SHP77 treated with DMSO at 0.1 percent for 48 hours (cell line): ENCODE measurements around the gene CAMKK1.
A peak's percentile ranks its signal among the peaks of the same experiment; 100 is the strongest.

Source experiments
- DNase-seq: peaks from one replicate; lab custom pipeline; 2025; lab: John Stamatoyannopoulos, UW

The CAMKK1 gene

GRCh38 chr17:3896108-3896967 lies 3.5 kb upstream of the CAMKK1 start:
- no peak for DNase-seq

- no peak for DNase-seq
Observed at GRCh38 chr17:3895354-3895753, 2.5 kb upstream of the CAMKK1 start.

GRCh38 chr17:3894911-3895343 lies 2.1 kb upstream of the CAMKK1 start:
- DNase-seq, result no peak

GRCh38 chr17:3894188-3894587 lies 1.3 kb upstream of the CAMKK1 start:
- no peak for DNase-seq

- no peak for DNase-seq
Observed at GRCh38 chr17:3893720-3894116, 865 bp upstream of the CAMKK1 start.

- DNase-seq, result no peak
Observed at GRCh38 chr17:3892095-3892998, 506 bp downstream of the CAMKK1 start.

GRCh38 chr17:3891626-3892094 lies 1.2 kb downstream of the CAMKK1 start:
- no peak for DNase-seq

- no peak for DNase-seq
Observed at GRCh38 chr17:3890878-3891219, 2.0 kb downstream of the CAMKK1 start.

- DNase-seq, result peak; percentile 20
Observed at GRCh38 chr17:3890082-3890877, 2.6 kb downstream of the CAMKK1 start.

- DNase-seq, result no peak
Observed at GRCh38 chr17:3889325-3890012, 3.4 kb downstream of the CAMKK1 start.

- peak; percentile 84 for DNase-seq
Observed at GRCh38 chr17:3888343-3889171, 4.3 kb downstream of the CAMKK1 start.

- peak; percentile 50 for DNase-seq
Observed at GRCh38 chr17:3887804-3888203, 5.0 kb downstream of the CAMKK1 start.

GRCh38 chr17:3887394-3887793 lies 5.5 kb downstream of the CAMKK1 start:
- no peak for DNase-seq

- no peak for DNase-seq
Observed at GRCh38 chr17:3886776-3887175, 6.1 kb downstream of the CAMKK1 start.

- no peak for DNase-seq
Observed at GRCh38 chr17:3885970-3886369, 6.9 kb downstream of the CAMKK1 start.

- no peak for DNase-seq
Observed at GRCh38 chr17:3885271-3885670, 7.6 kb downstream of the CAMKK1 start.

- no peak for DNase-seq
Observed at GRCh38 chr17:3884188-3884587, 8.7 kb downstream of the CAMKK1 start.

GRCh38 chr17:3882276-3882675 lies 10.6 kb downstream of the CAMKK1 start:
- DNase-seq, result no peak

- no peak for DNase-seq
Observed at GRCh38 chr17:3880983-3881382, 11.9 kb downstream of the CAMKK1 start.

- no peak for DNase-seq
Observed at GRCh38 chr17:3879591-3880417, 13.0 kb downstream of the CAMKK1 start.
